Left ventricle myocardium inferior (tissue), 1 donor: ENCODE data around the gene TIAM1. TPM values are rescaled to one million over a fixed set of nuclear protein-coding genes. Genes with fewer than 3 reads are reported as not detected.

Experiments used
- DNase-seq: peaks from one replicate; pipeline ENCODE4 v3.0.0-alpha.2; 2020
- H3K27ac ChIP-seq: fragments of 200-600 bp; replicated peaks from 2 replicates; pipeline ENCODE4 v1.8.0; 2021
- H3K27me3 ChIP-seq: fragments of 200-600 bp; 2 replicates; pipeline ENCODE4 v1.8.0; 2021; ENCODE audit warnings: low read depth
- H3K36me3 ChIP-seq: fragments of 200-600 bp; 2 replicates; pipeline ENCODE4 v1.8.0; 2021
- H3K4me1 ChIP-seq: fragments of 200-600 bp; 2 replicates; pipeline ENCODE4 v1.8.0; 2021
- H3K4me3 ChIP-seq: fragments of 200-600 bp; 2 replicates; pipeline ENCODE4 v1.8.0; 2021; ENCODE audit warnings: mild to moderate bottlenecking, moderate library complexity
- H3K9me3 ChIP-seq: fragments of 200-600 bp; replicated peaks from 2 replicates; pipeline ENCODE4 v1.8.0; 2021
- intact Hi-C: fragments of 100-400 bp; cut with micrococcal nuclease; formaldehyde crosslinking; loops from one replicate; pipeline ENCODE4 v1.11.0; 2022
- total RNA-seq: library from RNA; stranded (reverse); fragmentation: NEBNext Ultra II Directional; extraction: Animal tissue kit (Norgen Biotek cat#: 25700); gene quantifications from one replicate; pipeline ENCODE4 v1.2.1, GENCODE V29; 2021
- TF ChIP-seq, protein P1 (sequence below): fragments of 200-600 bp; IDR thresholded peaks from 2 replicates; pipeline ENCODE4 v1.8.0; 2021; ENCODE audit warnings: antibody characterized with exemption, mild to moderate bottlenecking, borderline replicate concordance
- donor health status: DM: no; HTN: yes; CAD: no; lungs with severe emphysema.

The TIAM1 gene
- total RNA-seq, 1 donor from 2014 or later, result 1.8 TPM

DNA sequence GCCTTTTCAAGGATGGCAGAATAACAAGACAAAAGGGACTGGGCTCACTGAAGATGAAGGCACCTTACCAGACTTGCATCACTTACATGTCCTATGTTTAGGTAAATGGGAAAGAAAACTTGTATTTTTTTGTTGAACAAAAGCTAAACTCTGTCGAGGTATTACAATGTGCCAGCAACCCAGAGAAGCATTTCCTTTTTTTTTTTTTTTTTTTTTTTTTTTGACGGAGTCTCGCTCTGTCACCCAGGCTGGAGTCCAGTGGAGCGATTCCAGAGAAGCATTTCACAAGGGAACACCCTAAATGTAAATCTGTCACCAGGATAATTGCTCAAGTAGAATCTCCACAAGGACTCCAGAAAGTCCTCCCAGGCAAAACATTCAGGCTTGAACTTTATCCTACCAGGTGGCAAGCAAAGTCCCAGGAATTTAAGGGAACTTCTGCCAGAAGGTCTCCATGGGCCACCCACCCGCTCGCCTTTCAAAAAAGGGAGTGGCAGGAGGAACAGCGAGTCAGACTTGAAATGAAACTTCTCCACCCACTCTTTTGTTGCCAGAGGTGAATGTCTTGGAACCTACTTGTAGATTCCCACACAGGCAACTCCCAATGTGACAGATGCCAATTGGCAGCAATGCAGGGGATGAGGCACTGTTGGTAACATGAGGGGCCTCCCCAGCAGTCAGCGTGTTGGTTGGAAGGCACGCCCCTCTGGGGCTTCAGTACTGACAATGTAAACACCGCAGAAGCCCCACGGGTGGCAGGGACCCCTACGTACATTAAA, 125.0 kb downstream of the TIAM1 start:
- Histone ChIP-seq H3K9me3 (no peaks in the 10 kb centered on the region), H3K27ac (peak overlapping the region; percentile 38), H3K27me3 (peaks cover 13% of the 10 kb centered on the region), H3K36me3 (no peaks in the 10 kb centered on the region), H3K4me1 (peaks cover 9% of the 10 kb centered on the region), H3K4me3 (peak overlapping the region; percentile 6)
- TF ChIP-seq, protein P1, sequence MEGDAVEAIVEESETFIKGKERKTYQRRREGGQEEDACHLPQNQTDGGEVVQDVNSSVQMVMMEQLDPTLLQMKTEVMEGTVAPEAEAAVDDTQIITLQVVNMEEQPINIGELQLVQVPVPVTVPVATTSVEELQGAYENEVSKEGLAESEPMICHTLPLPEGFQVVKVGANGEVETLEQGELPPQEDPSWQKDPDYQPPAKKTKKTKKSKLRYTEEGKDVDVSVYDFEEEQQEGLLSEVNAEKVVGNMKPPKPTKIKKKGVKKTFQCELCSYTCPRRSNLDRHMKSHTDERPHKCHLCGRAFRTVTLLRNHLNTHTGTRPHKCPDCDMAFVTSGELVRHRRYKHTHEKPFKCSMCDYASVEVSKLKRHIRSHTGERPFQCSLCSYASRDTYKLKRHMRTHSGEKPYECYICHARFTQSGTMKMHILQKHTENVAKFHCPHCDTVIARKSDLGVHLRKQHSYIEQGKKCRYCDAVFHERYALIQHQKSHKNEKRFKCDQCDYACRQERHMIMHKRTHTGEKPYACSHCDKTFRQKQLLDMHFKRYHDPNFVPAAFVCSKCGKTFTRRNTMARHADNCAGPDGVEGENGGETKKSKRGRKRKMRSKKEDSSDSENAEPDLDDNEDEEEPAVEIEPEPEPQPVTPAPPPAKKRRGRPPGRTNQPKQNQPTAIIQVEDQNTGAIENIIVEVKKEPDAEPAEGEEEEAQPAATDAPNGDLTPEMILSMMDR, result no peak
- intact Hi-C loops, result no loop called here
- DNase-seq, result peak; percentile 50

DNA sequence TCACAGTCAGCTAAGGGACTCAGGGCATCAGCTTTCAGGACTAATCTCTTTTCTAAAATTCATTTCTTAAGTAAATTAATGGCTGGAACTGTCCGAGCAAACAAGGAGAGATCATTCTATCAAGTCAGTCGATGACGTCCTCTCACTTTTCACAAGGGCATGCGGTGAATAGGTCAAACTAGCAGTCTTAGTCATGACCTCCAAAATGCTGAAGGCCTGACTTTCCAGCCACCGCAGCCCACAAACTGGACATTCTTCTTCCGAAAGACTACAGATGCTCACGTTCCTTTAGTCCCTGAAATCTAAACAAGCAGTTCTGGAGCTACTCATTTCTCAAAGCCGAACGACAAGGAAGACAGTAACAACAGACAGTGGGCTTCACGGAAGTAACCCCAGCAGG, 127.9 kb downstream of the TIAM1 start:
- intact Hi-C loops, result no loop called here
- H3K36me3 ChIP-seq, result no peaks in the 10 kb centered on the region
- peaks cover 9% of the 10 kb centered on the region for H3K4me1 ChIP-seq
- TF ChIP-seq, protein P1, result no peak
- DNase-seq, result no peak
- no peak overlapping the region for H3K4me3 ChIP-seq
- peaks cover 13% of the 10 kb centered on the region for H3K27me3 ChIP-seq
- H3K9me3 ChIP-seq, result no peaks in the 10 kb centered on the region
- H3K27ac ChIP-seq, result no peak overlapping the region

DNA sequence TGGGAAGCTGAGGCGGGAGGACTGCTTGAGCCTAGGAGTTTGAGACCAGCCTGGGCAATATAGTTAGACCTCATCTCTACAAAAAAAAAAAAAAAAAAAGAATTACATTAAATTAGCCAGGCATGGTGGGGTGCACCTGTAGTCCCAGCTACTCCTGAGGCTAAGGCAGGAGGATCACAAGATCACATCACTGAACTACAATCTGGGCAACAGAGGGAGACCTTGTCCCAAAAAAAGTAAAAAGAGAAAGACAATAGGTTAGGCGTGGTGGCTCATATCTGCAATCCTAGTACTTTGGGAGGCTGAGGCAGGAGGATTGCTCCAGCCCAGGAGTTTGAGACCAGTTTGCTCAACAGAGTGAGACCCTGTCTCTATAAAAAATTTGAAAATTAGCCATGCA, 130.3 kb downstream of the TIAM1 start:
- DNase-seq, result no peak
- no peaks in the 10 kb centered on the region for H3K4me1 ChIP-seq

DNA sequence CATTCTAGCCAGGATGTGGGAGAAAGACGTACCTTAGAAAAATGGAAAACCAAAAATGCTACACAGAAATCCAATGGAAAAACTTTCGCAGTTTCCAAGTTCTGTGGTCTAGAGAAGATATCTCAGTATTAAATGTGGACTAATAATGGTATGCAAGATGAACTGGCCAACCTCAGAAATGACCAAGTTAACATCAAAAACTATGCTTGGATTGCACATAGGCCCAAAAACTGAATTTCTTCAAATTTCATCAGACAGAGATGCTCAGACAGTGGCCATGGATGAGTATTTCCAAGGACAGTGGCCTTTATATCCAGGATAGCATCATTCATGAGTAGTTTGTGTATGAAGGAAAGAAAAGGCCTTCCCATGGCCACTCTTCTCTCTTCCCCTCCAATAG, 132.2 kb downstream of the TIAM1 start:
- TF ChIP-seq, protein P1, result no peak
- Histone ChIP-seq H3K36me3 (no peaks in the 10 kb centered on the region), H3K4me3 (no peak overlapping the region), H3K27ac (no peak overlapping the region), H3K4me1 (no peaks in the 10 kb centered on the region), H3K27me3 (no peaks in the 10 kb centered on the region), H3K9me3 (no peaks in the 10 kb centered on the region)
- no peak for DNase-seq
- intact Hi-C loops, result no loop called here

More for the DNA sequence above, 130.3 kb downstream of the TIAM1 start:
- Histone ChIP-seq H3K9me3 (no peaks in the 10 kb centered on the region), H3K27me3 (peaks cover 13% of the 10 kb centered on the region), H3K27ac (no peak overlapping the region), H3K36me3 (no peaks in the 10 kb centered on the region), H3K4me3 (no peak overlapping the region)
- intact Hi-C loops, result no loop called here
- TF ChIP-seq, protein P1, result no peak

DNA sequence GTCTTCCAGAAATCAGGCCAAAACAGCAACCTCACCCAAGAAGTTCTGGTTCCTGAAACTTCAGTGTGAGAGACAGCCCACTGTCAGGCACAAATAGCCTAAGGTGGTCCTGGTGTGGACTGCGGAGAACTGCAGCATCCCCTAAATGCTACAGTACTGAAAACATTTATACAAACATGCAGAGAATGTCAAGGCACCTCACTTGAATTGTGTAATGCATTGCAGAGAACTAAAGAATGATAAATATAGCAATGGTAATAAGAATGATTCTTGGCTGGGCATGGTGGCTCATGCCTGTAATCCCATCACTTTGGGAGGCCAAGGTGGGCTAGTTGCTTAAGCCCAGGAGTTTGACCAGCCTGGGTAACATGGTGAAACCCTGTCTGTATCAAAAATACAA, 138.6 kb downstream of the TIAM1 start:
- TF ChIP-seq, protein P1, result no peak
- DNase-seq, result no peak
- no peak overlapping the region for H3K4me3 ChIP-seq
- no peaks in the 10 kb centered on the region for H3K36me3 ChIP-seq
- H3K27ac ChIP-seq, result no peak overlapping the region
- no peaks in the 10 kb centered on the region for H3K4me1 ChIP-seq
- intact Hi-C loops, result no loop called here
- peaks cover 23% of the 10 kb centered on the region for H3K27me3 ChIP-seq
- no peaks in the 10 kb centered on the region for H3K9me3 ChIP-seq
